Measurements from ENCODE around the gene CBFA2T3.

DNA sequence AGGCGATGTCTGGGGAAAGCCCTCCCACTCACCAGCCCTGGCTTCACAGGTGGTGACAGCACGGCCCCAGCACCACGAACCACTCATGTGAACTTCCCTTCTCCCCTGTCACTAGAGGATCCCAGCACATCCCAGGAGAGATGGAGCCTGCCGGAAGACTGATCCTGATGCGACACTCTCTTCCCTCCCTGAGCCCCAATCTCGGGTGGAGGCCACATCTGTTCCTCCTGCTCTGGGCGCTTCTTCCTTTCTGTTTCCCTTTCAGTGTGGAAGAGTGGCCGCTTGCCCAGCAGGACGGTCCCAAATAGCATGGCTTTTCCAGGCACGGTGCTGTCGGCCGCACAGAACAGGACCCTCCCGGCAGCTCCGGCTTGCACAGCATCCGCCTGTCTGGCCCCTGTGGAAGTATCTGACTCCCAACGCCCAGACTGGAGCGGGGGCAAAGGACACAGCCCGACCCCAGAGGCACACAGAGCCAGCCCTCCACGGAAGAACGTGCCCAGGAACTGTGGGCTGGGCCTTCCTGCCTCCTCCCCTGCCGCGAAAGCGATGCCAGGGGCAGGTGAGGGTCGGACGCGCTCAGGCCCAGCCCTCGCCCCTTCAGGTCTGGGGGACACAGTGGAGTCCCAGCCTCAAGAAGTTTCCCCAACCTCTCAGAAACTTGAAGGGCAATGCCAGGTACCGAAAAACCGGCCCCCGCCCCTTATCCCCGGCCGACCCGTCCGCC is 37.6 kb downstream of the CBFA2T3 start:
- TF ChIP-seq, protein P1, sequence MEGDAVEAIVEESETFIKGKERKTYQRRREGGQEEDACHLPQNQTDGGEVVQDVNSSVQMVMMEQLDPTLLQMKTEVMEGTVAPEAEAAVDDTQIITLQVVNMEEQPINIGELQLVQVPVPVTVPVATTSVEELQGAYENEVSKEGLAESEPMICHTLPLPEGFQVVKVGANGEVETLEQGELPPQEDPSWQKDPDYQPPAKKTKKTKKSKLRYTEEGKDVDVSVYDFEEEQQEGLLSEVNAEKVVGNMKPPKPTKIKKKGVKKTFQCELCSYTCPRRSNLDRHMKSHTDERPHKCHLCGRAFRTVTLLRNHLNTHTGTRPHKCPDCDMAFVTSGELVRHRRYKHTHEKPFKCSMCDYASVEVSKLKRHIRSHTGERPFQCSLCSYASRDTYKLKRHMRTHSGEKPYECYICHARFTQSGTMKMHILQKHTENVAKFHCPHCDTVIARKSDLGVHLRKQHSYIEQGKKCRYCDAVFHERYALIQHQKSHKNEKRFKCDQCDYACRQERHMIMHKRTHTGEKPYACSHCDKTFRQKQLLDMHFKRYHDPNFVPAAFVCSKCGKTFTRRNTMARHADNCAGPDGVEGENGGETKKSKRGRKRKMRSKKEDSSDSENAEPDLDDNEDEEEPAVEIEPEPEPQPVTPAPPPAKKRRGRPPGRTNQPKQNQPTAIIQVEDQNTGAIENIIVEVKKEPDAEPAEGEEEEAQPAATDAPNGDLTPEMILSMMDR (conservative IDR thresholded peaks at IDR 0.05; ENCODE audit: low read length) = no peak
- TF ChIP-seq EZH2phosphoT487 (IDR thresholded peaks at IDR 0.05; ENCODE audit: borderline replicate concordance) = no peak

All from Loucy (cell line).